Ovary (tissue), 3 donors: ENCODE results near the gene ETHE1.

Experiments
- POLR2A ChIP-seq: fragments of 450-650 bp; IDR thresholded peaks from one replicate; pipeline ENCODE4 v1.6.1; 2017; ENCODE audit warnings: antibody characterized with exemption, mild to moderate bottlenecking, moderate library complexity
- TF ChIP-seq, protein P1 (sequence below), 3 donors: fragments of 450-650 bp in 2 of 3; fragments of 200-600 bp in 1 of 3; IDR thresholded peaks; one replicate each; pipeline versions ENCODE4 v1.5.1 to v1.8.0; 2016 to 2022; ENCODE audit warnings: antibody characterized with exemption in 3 of 3, mild to moderate bottlenecking in 1 of 3
- donor health status: DM: no; HTN: no; CAD: no.

DNA sequence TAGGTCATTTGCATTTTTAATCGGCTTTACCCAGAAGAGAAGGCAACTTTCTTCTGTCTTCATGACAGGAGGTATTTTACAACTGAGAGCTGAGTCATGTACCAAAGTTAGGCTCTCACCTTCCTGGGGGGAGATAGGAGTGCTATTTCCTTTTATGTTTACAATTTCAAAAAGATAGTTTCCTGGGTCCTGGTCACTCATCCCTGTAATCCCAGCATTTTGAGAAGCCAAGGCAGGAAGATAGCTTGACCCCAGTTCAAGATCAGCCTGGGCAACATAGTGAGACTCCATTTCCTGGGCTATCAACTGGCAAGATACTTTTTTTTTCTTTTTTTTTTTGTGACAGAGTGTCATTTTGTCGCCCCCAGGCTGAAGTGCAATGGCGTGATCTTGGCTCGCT, 69.2 kb downstream of the ETHE1 start:
- TF ChIP-seq, protein P1, sequence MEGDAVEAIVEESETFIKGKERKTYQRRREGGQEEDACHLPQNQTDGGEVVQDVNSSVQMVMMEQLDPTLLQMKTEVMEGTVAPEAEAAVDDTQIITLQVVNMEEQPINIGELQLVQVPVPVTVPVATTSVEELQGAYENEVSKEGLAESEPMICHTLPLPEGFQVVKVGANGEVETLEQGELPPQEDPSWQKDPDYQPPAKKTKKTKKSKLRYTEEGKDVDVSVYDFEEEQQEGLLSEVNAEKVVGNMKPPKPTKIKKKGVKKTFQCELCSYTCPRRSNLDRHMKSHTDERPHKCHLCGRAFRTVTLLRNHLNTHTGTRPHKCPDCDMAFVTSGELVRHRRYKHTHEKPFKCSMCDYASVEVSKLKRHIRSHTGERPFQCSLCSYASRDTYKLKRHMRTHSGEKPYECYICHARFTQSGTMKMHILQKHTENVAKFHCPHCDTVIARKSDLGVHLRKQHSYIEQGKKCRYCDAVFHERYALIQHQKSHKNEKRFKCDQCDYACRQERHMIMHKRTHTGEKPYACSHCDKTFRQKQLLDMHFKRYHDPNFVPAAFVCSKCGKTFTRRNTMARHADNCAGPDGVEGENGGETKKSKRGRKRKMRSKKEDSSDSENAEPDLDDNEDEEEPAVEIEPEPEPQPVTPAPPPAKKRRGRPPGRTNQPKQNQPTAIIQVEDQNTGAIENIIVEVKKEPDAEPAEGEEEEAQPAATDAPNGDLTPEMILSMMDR (IDR thresholded peaks at IDR 0.05) = no peak
- no peak for TF ChIP-seq POLR2A
